Measurements from ENCODE around the gene HEATR9.

- TF ChIP-seq JUND (CRISPR knock-in tag; IDR thresholded peaks at IDR 0.05): no peak
- no peak for TF ChIP-seq NBN (conservative IDR thresholded peaks at IDR 0.05)
- no peak for TF ChIP-seq BRD4 (CRISPR knock-in tag; IDR thresholded peaks at IDR 0.05)
- TF ChIP-seq ZNF281 (CRISPR knock-in tag; IDR thresholded peaks at IDR 0.05; ENCODE audit: borderline replicate concordance): no peak
- TF ChIP-seq SETDB1 (CRISPR knock-in tag; IDR thresholded peaks at IDR 0.05; ENCODE audit: borderline replicate concordance): no peak
- no peak for TF ChIP-seq EZH2 (conservative IDR thresholded peaks at IDR 0.05; ENCODE audit: low read depth, low read length)
- TF ChIP-seq HBP1 (CRISPR knock-in tag; IDR thresholded peaks at IDR 0.05; ENCODE audit: low read depth): no peak
- no peak for TF ChIP-seq ZMAT3 (CRISPR knock-in tag; conservative IDR thresholded peaks at IDR 0.05)
- TF ChIP-seq TAF1 (CRISPR knock-in tag; IDR thresholded peaks at IDR 0.05): no peak
Measured at GRCh38 chr17:35855965-35856364, 12.7 kb downstream of the HEATR9 start.

Data from HepG2 (cell line).